ENCODE results near the gene TRAPPC3.

TRAPPC3 gene

DNA sequence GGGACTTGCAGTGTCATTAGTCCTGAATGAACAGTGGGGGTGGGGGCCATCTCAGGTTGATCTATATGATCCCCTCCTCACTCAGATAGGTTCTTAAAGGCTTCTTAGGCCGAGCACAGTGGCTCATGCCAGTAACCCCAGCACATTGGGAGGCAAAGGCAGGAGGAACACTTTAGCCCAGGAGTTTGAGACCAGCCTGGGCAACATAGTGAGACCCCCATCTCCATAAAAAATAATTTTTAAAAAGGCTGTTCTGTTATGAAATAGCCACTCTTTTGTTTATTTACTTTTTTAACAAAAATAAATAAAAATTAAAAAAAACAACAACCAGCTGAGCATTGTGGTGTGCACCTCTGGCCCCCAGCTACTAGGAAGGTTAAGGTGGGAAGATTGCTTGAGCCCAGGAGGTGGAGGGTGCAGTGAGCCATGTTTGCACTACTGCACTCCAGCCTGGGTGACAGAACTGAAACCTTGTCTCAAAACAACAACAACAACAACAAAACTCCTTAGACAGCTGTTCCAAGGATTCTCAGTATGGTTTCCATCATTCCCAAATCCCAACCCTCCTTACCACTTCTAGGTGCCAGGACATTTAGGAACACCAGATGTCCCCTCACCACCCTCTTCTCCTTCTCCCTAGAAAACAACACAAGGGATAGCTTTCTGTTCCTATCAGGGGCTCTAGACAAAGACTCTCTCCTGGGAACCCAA lies 2.0 kb upstream of the TRAPPC3 start:
- no peak for DNase-seq

DNA sequence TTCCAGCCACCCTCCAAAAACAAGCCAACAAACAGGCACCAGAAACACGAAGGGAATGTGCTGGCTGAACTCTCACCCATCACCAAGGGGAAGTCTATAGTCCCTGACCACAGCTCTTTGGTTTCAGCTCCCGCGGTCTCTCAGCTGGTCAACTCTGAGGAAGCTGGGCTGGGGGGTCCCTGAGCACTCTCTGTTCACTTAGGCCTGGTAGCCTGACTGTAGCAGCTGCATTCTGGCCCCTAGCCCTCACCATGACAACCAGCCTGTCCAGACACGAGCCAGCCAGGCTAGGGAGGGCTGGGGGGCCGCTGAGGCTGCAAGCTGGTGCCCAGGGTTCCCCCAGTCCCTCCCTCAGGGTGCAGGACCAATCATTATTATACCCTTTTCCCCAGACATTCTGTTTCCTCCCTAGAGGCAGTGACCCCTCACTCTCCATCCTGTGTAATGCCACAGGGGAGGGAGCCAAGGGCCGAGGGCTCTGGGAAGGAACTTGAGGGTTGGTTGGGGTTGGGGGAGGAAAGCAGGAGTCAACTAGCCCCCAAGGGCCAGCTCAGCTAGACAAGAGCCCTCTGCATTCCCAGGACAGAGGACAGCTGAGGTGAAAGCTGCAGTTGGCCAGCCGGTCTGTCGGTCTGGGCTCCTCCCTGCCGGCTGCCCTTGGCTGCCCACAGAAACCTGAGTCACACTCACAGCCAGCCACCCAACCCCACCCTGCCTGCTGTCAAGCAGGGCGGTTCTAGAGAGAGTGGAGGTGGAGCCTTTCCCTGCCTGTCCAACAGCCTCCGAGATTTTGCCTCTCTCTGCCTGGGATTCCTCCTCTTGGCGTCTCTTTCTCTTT lies 1.2 kb upstream of the TRAPPC3 start:
- DNase-seq, result peak; percentile 98

DNA sequence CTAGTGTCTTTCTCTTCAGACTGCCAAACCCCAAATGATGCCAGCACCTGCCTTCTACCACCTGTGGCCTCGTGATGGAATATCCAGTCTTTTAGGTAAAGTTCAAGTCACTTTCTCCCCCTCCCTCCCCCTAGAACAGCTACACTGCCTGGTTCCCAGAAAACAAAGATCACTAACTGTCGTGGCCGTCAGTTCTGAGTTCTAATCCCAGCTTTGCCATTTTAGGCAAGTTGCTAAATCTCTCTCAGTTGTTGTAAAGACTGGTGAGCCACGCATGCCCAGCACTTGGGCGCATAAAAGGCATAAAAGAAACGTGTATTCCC lies 648 bp upstream of the TRAPPC3 start:
- DNase-seq, result no peak

DNA sequence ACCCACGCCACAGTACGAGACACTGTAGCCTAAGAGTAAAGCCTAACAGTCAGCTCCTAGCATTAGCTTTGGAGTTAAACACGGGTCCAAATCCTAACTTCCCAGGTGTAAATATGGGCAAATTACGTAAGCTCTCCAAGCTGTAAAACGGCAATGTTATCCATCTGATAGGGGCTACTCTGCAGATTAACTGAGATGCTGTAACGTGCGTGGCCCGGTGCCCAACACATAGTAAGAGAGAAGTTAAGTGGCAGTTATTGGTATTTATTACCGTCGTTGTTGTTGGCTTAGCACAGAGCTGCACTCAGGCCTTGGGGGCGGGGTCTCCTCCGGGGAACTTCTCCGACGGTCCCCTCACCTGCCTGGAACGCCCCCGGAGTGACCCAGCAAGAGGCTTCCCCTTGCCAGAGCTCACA lies 457 bp downstream of the TRAPPC3 start:
- no peak for DNase-seq

DNA sequence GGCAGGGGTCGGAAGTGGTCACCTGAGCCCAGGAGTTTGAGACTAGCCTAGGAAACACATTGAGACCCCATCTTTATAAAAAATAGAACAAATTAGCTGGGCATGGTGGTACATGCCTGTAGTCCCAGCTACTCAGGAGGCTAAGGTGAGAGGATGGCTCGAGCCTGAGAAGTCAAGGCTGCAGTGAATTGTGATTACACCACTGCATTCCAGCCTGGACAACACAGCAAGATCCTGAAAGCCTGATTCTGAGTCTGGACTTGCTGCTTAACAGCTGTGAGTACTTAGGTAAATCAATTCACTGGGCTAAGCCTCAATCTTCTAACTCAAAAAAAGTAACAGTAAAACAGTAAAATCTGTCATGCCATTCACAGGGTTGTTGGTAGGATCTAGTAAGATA lies 4.9 kb downstream of the TRAPPC3 start:
- no peak for DNase-seq

DNA sequence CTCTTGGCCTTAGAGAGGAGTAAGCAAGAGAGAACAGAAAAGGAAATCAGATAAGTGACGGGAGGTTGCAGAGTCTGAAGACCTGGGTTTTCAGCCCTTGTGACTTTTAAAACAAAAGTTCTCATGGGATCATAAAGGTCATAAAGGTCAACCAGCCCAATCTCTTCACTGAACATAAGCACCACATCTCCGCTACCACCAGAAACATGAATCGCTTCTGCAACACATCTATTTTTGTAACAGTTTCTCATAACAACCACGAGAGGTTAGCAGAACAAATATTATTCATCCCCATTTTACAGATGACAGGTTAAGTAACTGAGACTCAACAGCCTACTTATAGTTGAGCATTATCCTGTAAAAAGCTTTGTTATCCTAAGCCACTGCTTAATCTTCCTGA lies 5.9 kb downstream of the TRAPPC3 start:
- DNase-seq, result no peak

DNA sequence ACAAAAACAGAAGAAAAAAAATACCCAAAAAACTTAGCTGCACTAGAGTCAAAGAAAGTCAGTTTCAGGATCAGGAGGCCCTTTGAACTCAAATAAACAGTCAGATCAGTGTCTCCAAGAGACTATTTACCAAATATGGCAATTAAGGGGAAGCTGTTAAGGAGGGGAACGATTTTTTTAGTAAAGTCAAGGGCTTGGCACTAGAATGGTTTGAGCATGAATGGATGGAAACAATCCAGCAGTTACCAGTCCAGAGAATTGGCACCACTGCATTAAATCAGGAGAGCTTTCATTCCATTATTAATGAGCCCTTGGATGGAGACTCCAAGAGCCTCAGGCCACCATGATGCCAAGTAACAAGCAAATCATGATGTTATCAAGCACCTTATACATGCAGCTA lies 7.2 kb downstream of the TRAPPC3 start:
- DNase-seq, result no peak

DNA sequence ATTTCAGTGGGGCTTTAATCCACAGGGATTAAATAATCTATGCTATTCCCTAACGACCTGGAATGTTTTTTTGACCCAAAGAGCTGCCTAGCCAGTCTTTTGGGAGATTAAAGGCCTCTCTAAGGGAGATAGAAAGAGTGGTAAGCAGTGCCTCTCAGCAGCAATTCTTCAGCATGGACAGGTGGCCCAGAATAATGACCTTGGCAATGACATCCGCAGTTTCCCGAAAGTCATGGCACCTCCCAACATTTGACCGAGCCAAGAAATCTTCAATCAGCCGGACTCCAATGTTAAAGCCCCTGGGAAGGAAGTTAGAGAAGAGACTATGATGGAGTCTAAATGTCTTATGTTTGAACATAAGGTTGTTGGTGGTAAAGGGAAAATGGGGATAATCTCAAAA lies 9.8 kb downstream of the TRAPPC3 start:
- DNase-seq, result no peak

DNA sequence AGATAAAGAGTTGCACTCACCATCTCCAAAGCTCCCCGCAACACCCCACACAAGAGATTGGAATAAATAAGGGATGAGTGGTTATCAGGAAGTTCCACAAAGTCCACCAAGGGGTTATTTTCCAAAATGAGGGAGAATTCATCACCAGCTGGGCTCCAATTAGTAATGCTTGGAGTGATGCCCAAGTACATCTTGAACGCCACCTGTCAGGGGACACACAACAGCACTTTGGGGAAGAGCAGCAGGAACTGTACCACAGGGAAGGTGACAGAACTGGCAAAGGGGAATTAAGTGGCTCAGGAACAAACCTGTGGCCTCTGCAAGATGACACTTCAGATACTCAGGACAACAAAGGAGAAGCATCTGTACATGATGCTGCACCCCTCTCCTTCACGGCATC lies 11.5 kb downstream of the TRAPPC3 start:
- no peak for DNase-seq

DNA sequence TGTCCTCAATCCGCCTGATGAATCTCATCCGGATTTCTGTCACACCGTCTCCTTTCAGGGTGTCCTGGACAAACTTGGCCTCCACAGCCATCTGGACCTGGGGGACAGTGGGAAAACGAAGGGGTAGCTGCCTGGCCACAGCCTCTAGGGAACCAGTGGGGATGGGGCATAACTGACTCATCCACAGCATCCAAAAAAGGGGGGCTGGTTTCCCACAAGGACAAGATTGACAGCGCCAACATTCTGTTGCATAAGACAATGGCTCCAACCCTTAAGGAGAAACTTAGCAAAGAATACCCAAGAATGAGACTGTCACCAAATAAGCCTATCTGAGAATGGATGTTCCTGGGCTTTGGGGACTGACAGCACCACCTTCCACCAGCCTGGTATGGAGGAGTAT lies 12.1 kb downstream of the TRAPPC3 start:
- DNase-seq, result no peak

DNA sequence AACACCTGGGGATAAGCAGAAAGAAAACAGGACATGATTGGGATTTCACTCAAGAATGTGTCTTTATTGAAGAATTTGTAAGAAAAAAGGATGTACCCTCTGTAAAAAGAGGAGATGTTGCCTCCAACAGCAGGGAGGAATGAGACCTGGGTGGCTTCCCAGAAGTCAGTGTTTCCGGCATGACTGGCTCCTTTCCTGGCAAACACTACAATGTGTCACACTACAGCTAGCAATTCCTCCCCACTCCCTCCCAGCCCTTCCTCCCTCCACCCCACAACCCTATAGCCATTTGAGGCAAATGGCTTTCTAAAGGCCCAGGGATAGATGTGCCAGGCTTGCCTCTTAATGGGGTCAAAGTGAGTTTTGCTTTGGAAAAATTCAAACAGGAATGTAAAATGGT lies 12.8 kb downstream of the TRAPPC3 start:
- no peak for DNase-seq

DNA sequence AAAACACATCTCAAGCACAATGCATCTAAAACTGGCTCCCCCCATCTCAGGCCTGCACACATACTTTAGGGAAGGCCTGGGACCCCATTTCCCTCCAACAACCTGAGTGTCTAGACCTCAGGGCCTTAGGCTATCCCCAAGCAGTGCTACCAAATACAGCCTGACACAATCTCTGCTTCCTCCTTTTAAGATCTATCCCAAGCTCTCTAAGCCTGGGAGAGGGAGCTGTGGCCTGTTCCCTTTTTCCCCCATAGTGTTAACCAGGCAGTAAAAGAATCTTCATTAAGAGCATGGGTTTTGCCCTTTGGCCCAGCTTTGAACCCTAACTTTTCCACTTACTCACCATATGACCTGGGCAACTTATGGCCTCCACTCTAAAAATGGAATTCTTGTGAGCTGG lies 13.5 kb downstream of the TRAPPC3 start:
- no peak for DNase-seq

DNA sequence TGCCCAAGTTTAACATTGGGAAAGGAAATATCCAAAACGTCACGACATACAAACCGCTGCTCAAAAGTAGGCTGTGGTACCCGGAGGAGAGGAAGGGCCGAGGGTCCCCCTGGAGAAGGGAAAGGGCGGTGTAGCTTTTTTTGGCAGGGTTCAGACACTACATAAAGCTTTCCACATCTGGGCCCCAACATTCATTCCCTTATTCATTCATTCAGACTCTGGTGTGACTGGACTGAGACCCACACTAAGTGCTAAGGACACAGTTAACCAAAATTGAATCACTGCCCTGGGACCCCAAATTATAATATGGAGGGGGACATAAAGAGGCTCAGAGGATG lies 14.0 kb downstream of the TRAPPC3 start:
- no peak for DNase-seq

DNA sequence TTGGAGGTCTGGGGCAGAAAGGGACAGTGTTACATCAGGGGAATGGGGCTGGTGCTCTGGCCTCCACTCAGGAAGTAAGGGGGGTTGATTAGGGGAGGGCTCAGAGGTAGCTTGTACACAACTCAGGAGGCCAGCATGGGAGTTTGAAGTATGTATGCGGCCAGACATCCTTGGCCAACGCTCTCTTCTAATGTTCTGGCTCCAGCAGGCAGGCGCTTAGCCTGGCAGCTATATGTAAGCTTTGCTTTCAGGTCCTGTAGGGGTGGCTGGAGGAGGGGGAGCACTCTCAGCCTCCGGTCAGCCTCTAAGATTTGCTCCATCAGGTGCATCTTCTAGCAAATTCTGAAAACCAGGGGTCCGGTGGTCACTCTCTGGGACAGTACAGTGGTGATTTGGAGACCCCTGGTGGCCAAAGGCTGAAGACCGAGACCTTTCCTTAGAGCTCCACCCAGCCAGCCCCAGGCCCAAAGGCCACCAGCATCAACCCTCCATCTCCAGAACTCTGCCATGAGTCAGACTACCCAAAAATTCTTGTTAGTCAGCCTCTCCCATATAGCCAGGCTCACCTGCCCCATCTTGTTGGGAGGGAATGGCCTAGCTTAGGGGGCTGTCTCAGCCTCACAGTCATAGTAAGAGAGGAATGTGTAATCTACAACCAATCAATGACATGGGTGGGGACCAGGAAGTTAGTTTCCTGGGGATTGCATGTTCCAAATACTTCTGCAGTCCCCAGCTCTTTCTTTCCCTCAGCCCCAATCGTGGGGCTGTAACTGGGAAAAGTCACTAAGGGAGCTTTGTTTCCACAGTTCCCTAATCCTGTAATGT lies 14.6 kb downstream of the TRAPPC3 start:
- DNase-seq, result peak; percentile 68

DNA sequence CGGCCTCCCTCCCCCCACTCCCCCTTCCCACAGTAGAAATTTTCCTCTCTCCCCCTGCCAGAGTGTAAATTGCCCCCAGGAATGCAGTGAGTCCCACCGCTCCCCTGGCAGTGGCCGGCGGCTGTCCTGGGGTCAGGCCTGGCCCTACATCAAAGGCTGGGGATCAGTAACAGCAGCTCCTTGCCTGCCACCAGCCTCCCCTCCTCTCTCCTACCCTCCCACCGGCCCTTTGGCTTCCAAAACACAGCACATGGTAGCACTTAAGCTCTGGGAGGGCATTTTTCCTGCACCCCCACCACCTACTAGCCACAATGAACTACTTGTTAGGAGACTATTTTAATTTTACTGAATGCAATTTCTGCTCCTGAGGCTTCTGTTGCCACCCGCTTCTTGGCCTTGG lies 15.3 kb downstream of the TRAPPC3 start:
- no peak for DNase-seq

DNA sequence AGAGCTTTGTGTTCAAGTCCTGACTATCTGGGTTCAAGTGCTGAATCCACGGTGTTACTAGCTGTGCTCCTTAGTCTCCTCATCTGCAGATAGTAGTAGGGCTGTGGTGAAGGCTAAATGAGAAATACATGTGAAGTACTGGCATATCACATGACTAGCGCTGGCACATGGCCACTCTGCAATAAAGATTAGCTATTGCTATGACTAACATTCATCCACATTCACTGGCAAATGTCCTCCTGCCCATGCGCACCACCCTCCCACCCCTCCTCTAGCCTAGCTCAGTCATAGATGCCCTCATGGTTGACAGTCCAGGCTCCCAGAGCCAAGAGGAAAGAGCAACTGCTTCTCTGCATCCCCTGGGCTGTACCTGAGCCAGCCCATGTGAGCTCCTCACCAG lies 15.8 kb downstream of the TRAPPC3 start:
- DNase-seq, result peak; percentile 48

DNA sequence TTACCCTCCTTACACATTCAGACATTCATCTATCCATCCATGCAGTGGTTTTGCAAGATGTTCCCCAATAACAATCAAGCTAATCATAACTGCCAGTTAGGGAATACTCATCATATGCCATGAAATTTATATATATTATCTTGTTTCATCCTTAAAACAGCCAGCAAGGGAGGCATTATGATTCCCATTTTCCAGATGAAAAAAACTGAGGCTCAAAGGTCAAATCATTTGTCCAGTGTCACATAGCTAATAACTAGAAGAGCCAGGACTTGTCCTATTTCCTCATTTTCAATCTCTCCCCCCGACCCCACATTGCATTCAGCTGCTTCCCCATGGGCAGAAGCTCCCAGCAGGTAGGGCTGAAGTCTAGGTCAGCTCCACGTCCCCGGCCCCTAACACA lies 17.3 kb downstream of the TRAPPC3 start:
- no peak for DNase-seq

DNA sequence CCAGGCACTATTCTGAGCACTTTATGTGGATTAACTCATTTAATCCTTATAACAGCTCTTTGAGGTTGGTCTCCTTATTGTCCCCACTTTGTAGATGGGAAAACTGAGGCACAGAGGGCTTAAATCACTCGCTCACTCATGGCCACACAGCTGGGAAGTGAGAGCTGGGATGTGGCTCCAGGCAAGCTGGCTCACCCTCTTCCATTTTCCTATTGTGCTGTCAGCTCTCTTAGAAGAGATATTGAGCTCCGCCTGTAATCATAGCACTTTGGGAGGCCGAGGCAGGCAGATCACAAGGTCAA lies 20.4 kb downstream of the TRAPPC3 start:
- no peak for DNase-seq

DNA sequence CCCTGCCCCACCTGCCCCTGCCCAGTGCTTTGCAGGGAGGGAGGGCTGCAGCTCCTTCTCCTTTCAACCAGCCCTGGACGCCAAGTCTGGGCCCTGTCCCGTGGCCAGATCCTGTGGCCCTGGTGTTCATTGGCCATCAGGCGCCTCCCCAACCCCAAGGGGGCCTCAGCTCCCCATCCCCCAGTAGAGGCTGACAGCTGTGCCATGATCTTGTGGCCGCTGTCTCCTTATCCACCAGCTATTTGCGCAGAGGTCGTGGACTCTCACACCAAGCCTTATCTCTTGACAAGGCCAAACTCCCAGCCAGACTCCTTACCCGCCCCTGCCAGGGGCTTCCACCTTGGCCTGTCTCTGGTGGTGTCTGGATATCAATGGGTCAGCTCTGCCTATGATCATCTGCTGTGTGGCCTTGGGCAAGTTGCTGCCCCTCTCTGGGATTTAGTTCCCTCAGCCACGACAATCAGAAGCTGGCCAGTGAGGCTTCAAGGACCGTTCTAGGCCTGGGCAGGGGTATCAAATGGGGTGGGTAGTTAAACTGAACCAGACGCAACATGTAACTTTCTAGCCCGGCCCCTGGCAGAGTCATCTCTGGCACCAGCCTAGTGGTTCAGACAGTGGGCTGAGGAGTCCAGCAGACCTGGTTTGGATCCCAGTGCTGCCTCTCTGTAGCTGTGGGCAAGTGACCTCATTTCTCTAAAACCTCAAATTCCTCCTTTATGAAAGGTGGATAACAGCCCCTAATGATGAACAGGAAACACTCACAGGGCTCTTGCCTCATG lies 21.0 kb downstream of the TRAPPC3 start:
- no peak for DNase-seq

DNA sequence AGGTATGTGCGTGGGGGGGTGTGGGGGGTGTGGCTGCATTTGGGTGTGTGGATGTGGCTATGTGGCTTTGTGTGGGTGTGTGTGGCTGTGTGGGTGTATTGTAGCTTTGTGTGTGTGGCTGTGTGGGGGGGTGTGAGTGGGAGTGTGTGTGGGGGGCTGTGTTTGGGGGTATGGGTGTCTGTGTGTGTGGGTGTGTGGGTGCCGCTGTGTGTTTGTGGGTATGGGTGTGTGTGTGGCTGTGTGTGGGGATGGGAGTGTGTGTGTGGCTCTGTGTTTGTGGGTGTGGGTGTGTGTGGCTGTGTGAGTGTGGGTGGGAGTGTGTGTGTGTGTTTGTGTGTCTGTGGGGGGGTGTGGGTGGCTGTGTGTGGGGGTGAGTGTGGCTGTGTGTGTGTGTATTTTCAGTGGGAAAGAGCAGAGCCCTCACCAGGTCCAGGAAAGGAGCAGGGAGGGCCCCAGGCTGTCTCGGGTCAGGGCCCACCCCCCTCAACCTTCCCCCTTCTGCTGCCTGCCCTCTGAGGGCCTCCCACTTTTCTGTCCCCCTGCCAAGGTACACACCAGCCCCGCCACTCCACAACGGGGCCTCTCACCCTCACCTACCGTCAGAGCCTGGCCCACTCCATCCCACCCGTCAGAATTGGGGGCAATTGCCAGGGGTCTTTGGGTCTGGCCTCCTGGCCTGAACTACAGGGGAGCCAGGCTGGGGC lies 22.3 kb downstream of the TRAPPC3 start:
- DNase-seq, result no peak

DNA sequence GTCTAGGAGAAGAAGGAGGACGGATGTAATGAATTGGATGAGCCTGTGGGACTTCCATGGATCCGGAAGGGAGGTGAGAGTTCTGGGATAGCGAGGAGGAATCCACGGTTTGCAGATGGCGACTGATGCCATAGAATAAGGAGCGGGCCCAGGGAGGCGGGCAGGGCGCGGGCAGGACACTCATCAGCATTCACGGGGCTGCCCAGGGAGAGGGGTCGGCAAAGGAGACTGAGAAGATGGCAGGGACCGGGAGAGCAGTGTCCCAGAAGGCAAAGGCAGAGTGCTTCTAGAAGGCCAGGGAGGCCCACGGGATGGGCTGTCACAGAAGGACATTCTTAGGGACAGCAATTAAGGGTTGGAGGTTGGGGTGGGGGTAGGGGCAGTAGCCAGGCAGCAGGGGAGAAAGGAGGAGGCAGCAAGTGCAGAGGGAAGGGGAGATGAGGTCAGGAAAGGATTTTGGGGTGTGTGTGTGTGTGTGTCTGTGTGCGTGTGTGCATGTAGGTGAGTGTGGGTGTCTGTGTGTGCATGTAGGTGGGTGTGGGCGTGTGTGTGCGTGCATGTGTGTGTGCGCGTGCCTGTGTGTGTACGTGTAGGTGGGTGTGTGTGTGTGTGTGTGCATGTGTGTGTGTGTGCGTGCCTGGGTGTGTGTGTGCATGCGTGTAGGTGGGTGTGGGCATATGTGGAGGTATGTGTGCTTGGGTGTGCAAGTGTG lies 23.1 kb downstream of the TRAPPC3 start:
- peak; percentile 28 for DNase-seq

Data from DMS53 (cell line).